H1 (cell line): Measurements from ENCODE around the gene HACE1. TPM values are rescaled to one million over a fixed set of nuclear protein-coding genes. Genes with fewer than 3 reads are reported as not detected.

ENCODE experiments used
- EGR1 ChIP-seq: IDR thresholded peaks from 2 replicates; pipeline ENCODE4 v1.6.1; 2011; ENCODE audit warnings: low read depth, low read length, borderline replicate concordance
- JUND ChIP-seq: IDR thresholded peaks from 2 replicates; pipeline ENCODE4 v1.6.1; 2011; ENCODE audit warnings: mild to moderate bottlenecking, improper control_type of control experiment, low read length
- NANOG ChIP-seq: IDR thresholded peaks from 2 replicates; pipeline ENCODE4 v1.6.1; 2011; ENCODE audit warnings: low read length, low read depth, mild to moderate bottlenecking, inconsistent platforms; ENCODE audit not compliant: insufficient read depth, poor library complexity, severe bottlenecking
- RFX5 ChIP-seq: IDR thresholded peaks from 2 replicates; pipeline ENCODE4 v1.6.1; 2011; ENCODE audit warnings: low read depth, low read length, improper control_type of control experiment, borderline replicate concordance
- SAP30 ChIP-seq: fragments of 300-600 bp; sonication (generic); IDR thresholded peaks from 2 replicates; pipeline ENCODE4 v1.7.1; 2012; ENCODE audit warnings: low read length, moderate library complexity, mild to moderate bottlenecking, inconsistent platforms; ENCODE audit not compliant: insufficient read depth, insufficient replicate concordance
- SIX5 ChIP-seq: IDR thresholded peaks from 2 replicates; pipeline ENCODE4 v1.6.1; 2011; ENCODE audit warnings: mild to moderate bottlenecking, low read depth, low read length
- polyA plus RNA-seq, 7 experiments: library from polyadenylated mRNA; depleted of rRNA in 3 of 7; stranded (reverse) in 5 of 7; unstranded in 2 of 7; fragments of >200 nt in 5 of 7; fragments of 200-250 nt in 2 of 7; gene quantifications; 1 replicate in 5 of 7; 2 replicates in 1 of 7; 4 replicates in 1 of 7; pipeline versions ENCODE4 v1.2.1 to v1.2.3, GENCODE V29; 2011 to 2013; ENCODE audit warnings: missing spikeins in 2 of 7, mixed read lengths in 2 of 7
- total RNA-seq: library from RNA; stranded (reverse); fragmentation: NEBNext Ultra II Directional; extraction: Animal tissue kit (Norgen Biotek cat#: 25700); gene quantifications from 2 replicates; pipeline ENCODE4 v1.2.1, GENCODE V29; 2021

Gene HACE1
- total and polyA plus RNA-seq, 2 of the 8 experiments (the other 6 are each of a cell fraction or from before 2014, with no cell fraction given) = 7.1 to 21.3 TPM

DNA sequence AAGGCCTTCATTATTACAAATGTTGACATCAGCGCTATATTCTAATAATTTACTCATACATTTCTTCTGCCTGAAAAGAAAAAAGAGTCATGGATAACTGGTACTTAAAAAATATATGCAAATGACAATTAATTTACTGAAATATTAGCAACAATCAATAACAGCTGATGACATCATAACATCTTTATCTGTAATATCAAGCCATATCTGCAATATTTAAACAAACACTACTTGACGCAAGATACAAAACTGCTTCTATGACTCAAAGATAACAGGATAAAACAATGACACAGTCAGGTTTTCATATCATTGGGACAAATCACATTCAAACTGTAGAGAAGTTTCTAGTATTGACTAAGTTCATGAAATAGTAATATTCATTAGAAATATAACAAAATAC, 16.5 kb downstream of the HACE1 start (continued):
- no peak for TF ChIP-seq SIX5
- TF ChIP-seq RFX5 = no peak
- no peak for TF ChIP-seq EGR1
- no peak for TF ChIP-seq JUND
- no peak for TF ChIP-seq NANOG
- TF ChIP-seq SAP30 = no peak
